ENCODE data around the gene SFI1.
"Not testable (repeated sequence)": the region's sequence is repeated elsewhere in the genome, so short reads cannot be mapped to it uniquely, and the experiment has no call there.

SFI1 gene, protein sequence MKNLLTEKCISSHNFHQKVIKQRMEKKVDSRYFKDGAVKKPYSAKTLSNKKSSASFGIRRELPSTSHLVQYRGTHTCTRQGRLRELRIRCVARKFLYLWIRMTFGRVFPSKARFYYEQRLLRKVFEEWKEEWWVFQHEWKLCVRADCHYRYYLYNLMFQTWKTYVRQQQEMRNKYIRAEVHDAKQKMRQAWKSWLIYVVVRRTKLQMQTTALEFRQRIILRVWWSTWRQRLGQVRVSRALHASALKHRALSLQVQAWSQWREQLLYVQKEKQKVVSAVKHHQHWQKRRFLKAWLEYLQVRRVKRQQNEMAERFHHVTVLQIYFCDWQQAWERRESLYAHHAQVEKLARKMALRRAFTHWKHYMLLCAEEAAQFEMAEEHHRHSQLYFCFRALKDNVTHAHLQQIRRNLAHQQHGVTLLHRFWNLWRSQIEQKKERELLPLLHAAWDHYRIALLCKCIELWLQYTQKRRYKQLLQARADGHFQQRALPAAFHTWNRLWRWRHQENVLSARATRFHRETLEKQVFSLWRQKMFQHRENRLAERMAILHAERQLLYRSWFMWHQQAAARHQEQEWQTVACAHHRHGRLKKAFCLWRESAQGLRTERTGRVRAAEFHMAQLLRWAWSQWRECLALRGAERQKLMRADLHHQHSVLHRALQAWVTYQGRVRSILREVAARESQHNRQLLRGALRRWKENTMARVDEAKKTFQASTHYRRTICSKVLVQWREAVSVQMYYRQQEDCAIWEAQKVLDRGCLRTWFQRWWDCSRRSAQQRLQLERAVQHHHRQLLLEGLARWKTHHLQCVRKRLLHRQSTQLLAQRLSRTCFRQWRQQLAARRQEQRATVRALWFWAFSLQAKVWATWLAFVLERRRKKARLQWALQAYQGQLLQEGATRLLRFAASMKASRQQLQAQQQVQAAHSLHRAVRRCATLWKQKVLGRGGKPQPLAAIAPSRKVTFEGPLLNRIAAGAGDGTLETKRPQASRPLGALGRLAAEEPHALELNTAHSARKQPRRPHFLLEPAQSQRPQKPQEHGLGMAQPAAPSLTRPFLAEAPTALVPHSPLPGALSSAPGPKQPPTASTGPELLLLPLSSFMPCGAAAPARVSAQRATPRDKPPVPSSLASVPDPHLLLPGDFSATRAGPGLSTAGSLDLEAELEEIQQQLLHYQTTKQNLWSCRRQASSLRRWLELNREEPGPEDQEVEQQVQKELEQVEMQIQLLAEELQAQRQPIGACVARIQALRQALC

DNA sequence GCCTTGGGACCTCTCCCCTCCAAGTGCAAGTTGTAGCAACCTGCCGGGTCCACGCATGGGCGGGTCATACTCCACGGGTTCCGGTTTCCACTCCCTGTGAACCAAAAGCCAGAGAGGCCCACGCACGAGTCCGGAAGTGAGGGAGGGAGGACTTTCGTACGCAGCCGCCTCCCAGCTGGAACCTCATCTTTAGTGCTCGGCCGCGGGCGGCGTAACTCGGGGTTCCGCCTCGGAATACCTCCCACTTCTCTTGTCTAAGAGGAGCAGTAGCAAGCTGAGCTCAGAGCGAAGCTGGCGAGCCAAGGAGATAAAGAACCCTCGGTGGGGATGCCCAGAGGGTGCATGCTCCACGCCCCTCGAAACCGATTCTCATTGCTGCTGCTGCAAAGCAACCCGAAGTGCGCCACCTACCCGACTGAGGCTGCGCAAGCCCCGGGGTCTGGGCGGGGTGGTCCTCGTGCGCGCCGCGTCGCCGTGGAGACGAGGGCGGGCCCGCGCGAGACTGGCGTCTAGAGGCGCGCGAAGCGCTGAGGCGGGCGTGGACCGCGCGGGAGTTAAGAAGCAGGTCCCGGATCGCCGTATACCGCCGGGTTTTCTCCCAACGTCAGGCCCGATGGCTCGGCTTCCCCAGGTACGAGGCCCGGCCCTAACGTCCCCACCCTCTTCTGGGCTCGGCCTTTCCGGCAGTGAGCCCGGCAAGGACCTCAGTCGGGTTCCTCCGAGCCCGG lies at the start of gene SFI1:
SFI1 (plus strand) TSS at position 530 of the 728 bp plus-strand sequence. CDS start 11,749 bp downstream, outside the sequence.
- H3K4me3 ChIP-seq (ENCODE audit: low read depth, low read length), result peak within 1 kb of the TSS; percentile 81

DNA sequence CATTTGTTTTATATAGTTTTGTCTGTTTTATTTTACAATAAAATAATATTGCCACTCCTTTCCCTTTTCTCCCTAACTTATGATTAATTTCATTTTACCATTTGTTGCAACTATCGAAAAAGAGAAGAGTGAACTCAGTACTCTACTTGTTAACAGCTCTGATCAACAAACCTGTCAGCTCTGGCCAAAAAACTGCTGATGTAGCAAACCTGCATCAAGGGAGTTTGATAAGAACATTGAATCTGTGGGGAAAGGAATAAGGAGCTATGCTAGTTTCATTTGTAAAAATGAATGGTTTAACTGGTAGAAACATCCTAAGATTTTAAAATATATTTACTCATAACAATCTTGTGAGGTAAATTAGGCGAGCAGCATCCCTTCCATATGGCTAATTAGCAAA lies 49.6 kb upstream of the SFI1 start:
- no peak overlapping the region for H3K4me3 ChIP-seq (ENCODE audit: low read depth, low read length)

DNA sequence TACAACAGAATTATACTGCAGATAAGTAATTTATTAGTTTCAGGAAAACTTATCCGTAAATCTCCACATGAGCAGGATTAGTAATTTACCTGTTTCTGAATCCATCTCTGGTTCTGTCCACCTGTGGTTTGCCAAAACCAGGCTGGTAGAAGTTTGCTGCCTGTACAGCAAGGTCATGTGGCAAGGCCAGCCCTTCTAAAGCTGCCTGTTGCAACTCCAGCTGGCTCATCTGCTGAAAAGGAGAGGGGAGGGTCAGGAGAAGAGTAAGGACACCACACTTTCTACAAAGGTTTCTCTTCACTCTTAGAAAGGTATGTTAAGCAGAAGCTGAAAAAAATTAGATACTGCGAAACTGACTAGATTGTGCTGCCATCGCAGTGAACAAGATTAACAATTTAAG lies 49.0 kb upstream of the SFI1 start:
- H3K4me3 ChIP-seq (ENCODE audit: low read depth, low read length), result no peak overlapping the region

DNA sequence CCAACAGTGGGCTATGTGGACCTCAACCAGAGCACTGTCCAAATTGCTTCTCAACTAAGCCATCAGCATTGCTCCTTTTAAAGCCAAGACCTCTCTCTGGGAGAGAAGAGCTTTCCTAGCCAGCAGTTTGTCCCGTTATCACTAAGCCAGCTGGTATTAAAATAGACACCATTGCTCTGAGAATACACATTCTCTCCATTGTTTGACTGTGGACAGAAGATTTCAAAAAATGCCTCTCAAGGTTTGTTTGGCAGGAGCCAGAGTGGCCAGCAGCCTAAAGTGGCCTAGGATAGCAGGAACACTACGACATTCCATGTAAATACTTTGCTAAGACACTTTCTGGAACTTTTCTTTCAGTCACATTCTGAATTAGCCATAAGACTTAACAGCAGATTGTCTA lies 48.0 kb upstream of the SFI1 start:
- H3K4me3 ChIP-seq (ENCODE audit: low read depth, low read length), result no peak overlapping the region

DNA sequence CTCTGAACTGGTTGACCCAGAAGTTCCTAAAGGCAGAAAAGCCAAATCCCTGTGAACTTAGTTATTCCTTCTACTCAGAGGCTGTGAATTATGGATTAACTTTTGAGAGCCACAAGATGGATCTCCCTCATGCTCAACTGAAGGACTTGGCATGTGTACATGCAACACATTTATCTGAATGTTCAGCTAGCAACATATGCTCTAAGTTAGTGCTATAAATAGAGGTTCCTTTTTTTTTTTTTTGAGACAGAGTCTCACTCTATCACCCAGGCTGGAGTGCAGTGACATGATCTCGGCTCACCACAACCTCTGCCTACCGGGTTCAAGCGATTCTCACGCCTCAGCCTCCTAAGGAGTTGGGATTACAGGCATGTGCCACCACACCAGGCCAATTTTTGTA lies 46.8 kb upstream of the SFI1 start:
- no peak overlapping the region for H3K4me3 ChIP-seq (ENCODE audit: low read depth, low read length)

DNA sequence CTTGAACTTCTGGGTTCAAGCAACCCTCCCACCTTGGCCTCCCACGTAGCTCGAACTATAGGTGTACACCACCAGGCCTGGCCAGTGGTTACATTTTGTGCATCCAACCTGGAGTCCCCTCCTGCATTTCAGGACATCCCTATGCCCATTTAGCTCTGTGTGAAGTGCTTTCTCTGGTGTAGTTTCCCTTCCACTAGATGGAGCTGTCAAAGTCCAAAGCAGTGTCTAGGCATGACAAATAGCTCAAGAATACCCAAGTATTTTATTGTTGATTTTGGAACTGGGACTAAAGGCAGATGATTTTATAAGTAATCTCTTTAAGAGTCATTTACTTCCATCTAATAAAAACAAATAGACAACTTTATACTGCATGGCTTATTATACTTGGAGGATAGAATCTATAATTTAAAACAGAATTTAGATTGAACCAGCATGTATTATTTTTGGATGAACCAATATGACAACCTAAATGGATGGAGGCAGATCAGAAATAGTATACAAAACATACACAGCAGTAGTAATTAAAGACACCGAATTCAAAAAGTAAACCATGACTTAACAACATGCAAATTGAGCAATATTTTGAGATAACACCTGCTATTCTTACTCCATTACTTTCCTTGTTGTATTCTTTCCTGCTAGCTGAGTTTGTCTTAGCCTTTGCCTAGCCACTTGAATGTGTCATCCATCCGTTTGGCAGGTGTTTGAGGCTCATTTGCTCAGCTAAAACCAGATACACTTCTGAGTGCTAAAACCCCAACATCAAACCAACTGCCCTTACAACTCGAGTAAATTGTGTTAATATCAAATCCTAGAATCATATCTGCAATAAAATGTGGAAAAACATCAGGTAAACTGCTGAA lies 44.4 kb upstream of the SFI1 start:
- no peak overlapping the region for H3K4me3 ChIP-seq (ENCODE audit: low read depth, low read length)

DNA sequence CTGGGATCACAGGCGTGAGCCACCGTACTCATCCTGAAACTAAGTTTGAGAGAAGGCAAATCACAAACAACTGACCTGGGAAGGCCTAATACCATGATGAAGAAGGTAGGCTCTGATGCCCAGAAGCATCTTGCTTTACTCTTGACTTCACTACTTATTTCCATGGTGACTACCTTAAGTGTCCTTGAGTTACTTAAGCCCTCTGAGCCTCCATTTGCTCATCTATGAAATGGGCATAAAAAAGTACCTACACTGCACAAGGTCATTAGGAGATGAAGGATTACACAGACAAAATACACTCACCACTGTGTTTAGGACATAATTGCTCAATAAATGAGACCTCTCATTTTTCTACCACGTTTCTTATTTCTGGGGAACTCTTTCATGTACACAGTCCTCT lies 34.6 kb upstream of the SFI1 start:
- H3K4me3 ChIP-seq (ENCODE audit: low read depth, low read length), result no peak overlapping the region

DNA sequence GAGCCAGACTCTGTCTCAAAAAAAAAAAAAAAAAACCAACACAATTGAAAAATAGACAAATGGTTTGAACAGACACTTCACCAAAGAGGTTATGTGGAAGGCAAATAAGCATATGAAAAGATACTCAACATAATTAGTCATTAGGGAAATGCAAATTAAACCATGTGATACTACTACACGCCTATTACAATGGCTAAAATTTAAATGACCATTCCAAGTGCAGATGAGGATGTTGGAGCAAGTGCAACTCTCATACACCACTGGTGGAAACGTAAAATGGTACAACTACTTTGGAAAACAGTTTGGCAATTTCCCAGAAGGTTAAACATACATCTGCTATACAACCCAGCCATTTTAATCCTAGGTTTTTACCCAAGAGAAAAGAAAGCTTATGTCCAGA lies 31.0 kb upstream of the SFI1 start:
- no peak overlapping the region for H3K4me3 ChIP-seq (ENCODE audit: low read depth, low read length)

DNA sequence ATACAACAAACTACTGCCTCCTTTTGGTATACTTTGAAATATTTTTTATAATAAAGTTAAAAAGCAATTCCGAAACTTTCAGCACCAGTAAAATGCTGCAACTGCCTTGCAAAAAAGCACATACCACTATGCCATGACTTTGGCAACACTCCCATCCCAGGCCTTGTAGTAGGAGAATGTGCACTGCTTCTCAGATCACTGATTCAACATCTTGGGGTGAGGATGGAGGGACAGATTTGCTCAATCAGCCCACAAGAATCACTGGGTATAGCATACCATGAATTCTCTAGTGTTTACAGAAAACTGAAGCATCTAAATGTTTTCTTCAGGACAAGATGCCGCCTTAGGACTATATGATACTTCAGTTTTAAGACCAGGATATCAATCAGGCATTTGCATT lies 21.6 kb upstream of the SFI1 start:
- H3K4me3 ChIP-seq (ENCODE audit: low read depth, low read length), result no peak overlapping the region

DNA sequence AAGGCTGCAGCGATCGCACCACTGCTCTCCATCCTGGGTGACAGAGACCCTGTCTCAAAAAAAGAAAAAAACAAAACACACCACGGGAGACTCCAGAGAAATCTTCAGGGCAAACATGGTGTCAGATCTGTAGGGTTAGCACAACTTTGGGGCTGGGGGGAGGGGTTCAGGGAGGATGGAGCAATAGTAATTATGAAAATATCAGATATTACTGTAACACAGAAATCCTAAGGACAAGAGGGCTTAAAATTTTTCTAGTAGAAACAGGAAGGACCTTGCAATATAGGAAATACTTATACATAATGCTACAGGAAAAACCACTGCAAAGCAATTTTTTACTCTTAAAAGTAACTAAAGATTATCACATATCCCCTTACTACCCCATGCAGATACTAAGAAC lies 20.5 kb upstream of the SFI1 start:
- no peak overlapping the region for H3K4me3 ChIP-seq (ENCODE audit: low read depth, low read length)

DNA sequence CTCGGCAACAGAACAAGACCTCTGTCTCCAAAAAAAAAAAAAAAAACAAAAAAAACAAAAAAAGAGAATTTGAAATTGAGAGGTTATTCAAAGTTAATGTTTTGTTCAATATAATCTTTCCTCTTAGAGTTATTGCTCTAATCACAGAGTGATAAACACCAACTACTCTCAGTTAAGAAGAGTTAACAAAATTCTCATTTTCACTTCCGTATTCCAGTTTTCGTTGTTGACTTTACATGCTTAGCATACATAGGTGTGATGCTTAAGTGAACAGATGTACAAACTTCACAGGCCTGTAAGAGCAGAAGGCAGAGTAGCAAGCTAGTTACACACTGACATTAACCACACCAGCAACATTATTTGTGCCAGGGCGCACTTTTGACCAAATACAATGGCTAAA lies 19.0 kb upstream of the SFI1 start:
- no peak overlapping the region for H3K4me3 ChIP-seq (ENCODE audit: low read depth, low read length)

DNA sequence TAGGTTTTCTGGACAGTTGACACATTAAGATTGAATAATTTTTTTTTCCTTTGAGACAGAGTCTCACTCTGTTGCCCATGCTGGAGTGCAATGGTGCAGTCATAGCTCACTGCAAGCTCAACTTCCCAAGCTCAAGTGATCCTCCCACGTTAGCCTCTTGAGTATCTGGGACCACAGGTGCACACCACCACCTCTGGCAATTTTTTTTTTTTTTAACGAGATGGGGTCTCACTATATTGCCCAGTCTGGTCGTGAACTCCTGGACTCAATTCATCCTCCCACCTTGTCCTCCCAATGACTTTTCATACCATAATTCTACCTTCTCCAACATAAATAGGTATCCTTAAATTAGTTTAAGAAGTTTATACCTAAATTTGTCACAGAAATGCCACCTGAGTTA lies 15.2 kb upstream of the SFI1 start:
- no peak overlapping the region for H3K4me3 ChIP-seq (ENCODE audit: low read depth, low read length)

DNA sequence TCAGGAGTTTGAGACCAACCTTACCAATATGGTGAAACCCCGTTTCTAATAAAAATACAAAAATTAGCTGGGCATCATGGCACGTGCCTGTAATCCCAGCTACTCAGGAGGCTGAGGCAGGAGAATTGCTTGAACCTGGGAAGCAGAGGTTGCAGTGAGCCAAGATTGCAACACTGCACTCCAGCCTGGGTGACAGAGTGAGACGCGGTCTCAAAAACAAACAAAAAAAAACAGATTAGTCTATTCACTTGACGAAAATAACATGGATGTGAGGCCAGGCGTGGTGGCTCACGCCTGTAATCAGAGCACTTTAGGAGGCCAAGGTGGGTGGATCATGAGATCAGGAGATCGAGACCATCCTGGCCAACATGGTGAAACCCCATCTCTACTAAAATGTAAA lies 13.9 kb upstream of the SFI1 start:
- not testable (repeated sequence) for H3K4me3 ChIP-seq (ENCODE audit: low read depth, low read length)

DNA sequence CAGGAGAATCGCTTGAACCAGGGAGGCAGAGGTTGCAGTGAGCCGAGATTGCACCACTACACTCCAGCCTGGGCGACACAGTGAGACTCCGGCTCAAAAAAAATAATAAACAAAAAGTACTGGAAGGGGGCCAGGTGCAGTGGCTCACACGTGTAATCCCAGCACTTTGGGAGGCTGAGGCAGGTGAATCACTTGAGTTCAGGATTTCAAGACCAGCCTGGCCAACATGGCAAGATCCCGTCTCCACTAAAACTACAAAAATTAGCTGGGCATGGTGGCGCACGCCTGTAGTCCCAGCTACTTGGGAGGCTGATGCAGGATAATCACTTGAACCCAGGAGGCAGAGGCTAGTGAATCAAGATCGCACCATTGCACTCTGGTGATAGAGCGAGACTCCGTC lies 10.0 kb upstream of the SFI1 start:
- H3K4me3 ChIP-seq (ENCODE audit: low read depth, low read length), result not testable (repeated sequence)

DNA sequence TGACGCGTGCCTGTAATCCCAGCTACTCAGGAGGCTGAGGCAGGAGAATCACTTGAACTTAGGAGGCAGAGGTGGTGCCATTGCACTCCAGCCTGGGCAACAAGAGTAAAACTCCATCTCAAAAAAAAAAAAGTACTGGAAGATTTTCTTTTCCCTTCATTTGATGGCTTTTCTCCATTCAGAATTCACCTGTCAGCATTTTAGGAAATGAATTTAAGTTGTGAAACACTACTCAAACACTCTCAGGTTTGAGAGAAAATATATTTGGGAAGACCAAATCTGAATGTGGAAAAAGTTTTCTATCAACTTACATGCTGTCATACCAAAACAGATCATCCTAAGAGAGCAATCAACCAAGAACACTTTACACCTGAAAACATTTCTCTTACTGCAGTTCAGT lies 9.4 kb upstream of the SFI1 start:
- no peak overlapping the region for H3K4me3 ChIP-seq (ENCODE audit: low read depth, low read length)

DNA sequence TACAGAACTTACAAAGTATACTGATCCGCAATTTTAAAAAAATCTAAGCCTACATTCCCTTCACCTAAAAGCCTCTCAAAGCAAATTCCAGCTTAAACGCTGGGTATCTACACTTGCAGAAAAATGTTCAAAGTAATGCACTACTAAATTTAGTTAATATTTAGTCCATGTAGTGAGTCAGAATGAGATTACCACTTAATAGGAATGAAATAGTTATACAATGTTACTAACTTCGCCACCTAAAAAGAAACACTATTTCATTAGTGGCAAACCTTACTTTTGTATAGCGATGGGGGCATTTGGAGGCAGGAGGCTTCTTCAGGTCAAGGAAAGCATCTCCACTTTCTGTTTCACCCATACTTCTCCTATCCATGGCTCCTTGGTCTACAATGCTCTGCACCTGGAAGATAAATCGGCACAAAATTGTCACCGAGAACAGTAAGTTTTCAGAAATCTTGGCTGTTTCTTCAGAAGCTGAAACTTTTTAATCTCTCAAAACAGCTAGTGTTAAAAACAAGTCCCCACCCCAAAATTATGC lies 7.9 kb upstream of the SFI1 start:
- peak overlapping the region; percentile 89 for H3K4me3 ChIP-seq (ENCODE audit: low read depth, low read length)

DNA sequence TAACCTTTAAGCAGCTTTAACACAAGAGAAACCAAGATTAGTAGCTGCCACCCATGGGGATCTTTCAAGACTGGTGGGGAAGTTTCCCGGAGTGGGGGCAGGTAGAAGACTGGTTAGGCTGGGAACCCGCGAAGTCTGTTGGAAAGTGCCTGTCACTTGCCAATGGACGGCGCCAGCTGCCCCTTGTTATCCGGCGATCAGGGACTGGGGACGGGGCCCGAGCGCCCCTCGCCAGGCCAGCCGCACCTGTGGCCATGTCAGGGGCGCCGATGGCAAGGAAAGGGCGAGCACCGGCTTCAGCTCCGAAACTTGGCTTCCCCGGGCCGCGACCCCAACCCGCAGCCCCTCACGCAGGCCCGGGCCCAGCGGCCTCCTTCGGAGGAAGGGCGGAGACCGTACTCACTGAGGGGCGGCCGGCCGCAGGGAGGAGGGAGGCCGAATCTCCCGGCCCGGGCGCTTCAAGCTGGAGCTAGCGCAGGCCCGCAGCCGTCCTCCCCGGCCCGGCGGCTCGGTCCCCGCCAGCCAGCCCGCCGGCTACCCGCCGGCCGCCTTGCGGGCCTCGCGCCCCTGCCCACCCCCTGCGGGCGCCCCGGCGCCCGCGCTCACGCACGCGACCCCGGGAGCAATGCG lies 7.2 kb upstream of the SFI1 start:
- H3K4me3 ChIP-seq (ENCODE audit: low read depth, low read length), result peak overlapping the region; percentile 89

DNA sequence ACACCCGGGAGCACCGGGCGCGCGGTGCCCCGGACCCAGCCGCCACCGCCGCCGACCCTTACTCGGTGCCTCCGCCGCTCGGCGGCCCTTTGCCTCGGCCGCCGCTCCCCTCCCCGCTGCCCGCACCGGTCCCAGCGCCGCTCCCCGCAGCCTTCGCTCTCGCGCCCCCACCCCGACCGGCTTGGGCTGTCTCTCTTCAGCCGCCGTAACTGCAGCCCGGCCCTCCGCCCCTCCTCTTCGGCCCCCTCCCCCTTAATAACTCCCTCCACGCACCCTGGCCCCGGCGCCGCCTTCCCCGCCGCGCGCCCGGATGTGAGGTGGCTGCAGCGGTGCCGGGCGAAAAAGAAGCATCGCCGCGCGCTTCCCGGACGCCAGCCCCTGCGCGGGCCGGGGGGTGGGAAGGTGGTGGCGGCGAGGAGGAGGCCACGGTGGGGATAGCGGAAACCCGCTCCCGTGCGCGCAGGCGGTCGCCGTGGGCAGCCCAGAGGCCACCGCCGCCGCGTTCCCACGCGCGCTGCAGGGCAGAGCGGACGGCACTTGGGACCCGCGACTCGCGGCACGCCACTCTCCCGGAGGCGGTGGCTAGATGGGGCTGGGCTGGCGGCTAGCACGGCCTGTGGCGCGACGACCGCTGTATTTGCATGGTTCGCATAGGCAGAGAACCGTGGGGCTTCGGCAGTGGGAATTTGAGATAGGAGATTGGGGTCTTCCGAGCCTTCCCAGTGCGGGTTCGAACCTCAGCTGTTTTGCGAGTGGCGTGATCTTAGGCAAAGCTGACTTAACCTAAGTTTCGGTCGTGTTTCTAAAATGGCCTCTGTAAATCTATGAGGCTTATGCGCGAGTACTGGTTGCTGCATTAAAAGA lies 6.5 kb upstream of the SFI1 start, which contains the start of gene EIF4ENIF1:
EIF4ENIF1 (minus strand) TSS at position 211 of the 864 bp plus-strand sequence. CDS start 1,124 bp downstream, outside the sequence.
- peak within 1 kb of the TSS; percentile 89 for H3K4me3 ChIP-seq (ENCODE audit: low read depth, low read length)
